Nephron (organoid): ENCODE results near the gene RHBDD2.
A peak's percentile ranks its signal among the peaks of the same experiment; 100 is the strongest.

Source experiments
- H3K27ac Mint-ChIP-seq, 3 experiments: 2 replicates each; pipeline ENCODE4 v1.8.0; 2020; ENCODE audit warnings: mixed read lengths in 3 of 3, mild to moderate bottlenecking in 2 of 3, moderate library complexity in 1 of 3
- H3K27me3 Mint-ChIP-seq: 2 replicates; pipeline ENCODE4 v1.8.0; 2021; ENCODE audit warnings: low read depth, mild to moderate bottlenecking, moderate library complexity, mixed read lengths
- H3K36me3 Mint-ChIP-seq: 2 replicates; pipeline ENCODE4 v1.8.0; 2020; ENCODE audit warnings: low read depth, mixed read lengths
- H3K4me1 Mint-ChIP-seq: 2 replicates; pipeline ENCODE4 v1.8.0; 2020; ENCODE audit warnings: mixed read lengths
- H3K4me3 Mint-ChIP-seq, 3 experiments: 2 replicates each; pipeline ENCODE4 v1.8.0; 2020; ENCODE audit warnings: mild to moderate bottlenecking in 3 of 3, mixed read lengths in 3 of 3, moderate library complexity in 2 of 3
- H3K9me3 Mint-ChIP-seq: 2 replicates; pipeline ENCODE4 v1.8.0; 2020; ENCODE audit warnings: mixed read lengths
- TF ChIP-seq, protein P1 (sequence below), 3 experiments: fragments of 200-600 bp; sonication (generic); IDR thresholded peaks; one replicate each; pipeline ENCODE4 v1.5.0; 2021; ENCODE audit warnings: antibody characterized with exemption in 3 of 3; ENCODE audit not compliant: unreplicated experiment in 3 of 3

RHBDD2 gene

DNA sequence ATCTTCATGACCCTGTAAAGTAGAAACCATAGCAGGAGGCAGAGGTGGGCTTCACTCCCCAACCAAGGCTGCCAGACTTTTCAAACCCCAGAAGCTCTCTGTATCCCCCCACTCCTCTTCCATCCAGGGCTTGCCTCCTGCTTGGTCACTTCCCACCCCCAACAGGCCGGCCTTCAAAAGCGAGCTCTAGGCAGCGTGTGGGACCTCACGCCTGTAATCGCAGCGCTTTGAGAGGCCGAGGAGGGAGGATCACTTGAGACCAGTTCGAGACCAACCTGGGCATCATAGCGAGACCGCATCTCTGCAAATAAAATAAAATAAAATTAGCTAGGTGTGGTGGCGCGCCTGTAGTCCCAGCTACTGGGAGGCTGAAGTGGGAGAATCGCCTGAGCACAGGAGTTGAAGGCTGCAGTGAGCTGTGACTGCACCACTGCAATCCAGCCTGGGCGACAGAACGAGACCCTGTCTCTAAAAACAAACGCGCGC, 35.4 kb downstream of the RHBDD2 start:
- no peaks in the 10 kb centered on the region for H3K36me3 Mint-ChIP-seq
- H3K4me1 Mint-ChIP-seq = peaks cover 12% of the 10 kb centered on the region
- H3K4me3 Mint-ChIP-seq = peak overlapping the region; percentile 88 to 93 (median 89)
- no peaks in the 10 kb centered on the region for H3K9me3 Mint-ChIP-seq
- TF ChIP-seq, protein P1, sequence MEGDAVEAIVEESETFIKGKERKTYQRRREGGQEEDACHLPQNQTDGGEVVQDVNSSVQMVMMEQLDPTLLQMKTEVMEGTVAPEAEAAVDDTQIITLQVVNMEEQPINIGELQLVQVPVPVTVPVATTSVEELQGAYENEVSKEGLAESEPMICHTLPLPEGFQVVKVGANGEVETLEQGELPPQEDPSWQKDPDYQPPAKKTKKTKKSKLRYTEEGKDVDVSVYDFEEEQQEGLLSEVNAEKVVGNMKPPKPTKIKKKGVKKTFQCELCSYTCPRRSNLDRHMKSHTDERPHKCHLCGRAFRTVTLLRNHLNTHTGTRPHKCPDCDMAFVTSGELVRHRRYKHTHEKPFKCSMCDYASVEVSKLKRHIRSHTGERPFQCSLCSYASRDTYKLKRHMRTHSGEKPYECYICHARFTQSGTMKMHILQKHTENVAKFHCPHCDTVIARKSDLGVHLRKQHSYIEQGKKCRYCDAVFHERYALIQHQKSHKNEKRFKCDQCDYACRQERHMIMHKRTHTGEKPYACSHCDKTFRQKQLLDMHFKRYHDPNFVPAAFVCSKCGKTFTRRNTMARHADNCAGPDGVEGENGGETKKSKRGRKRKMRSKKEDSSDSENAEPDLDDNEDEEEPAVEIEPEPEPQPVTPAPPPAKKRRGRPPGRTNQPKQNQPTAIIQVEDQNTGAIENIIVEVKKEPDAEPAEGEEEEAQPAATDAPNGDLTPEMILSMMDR (IDR thresholded peaks at IDR 0.05; ENCODE audit: unreplicated experiment in 3 of 3) = no peak
- no peaks in the 10 kb centered on the region for H3K27me3 Mint-ChIP-seq
- peak overlapping the region; percentile 54 to 90 (median 57) for H3K27ac Mint-ChIP-seq

DNA sequence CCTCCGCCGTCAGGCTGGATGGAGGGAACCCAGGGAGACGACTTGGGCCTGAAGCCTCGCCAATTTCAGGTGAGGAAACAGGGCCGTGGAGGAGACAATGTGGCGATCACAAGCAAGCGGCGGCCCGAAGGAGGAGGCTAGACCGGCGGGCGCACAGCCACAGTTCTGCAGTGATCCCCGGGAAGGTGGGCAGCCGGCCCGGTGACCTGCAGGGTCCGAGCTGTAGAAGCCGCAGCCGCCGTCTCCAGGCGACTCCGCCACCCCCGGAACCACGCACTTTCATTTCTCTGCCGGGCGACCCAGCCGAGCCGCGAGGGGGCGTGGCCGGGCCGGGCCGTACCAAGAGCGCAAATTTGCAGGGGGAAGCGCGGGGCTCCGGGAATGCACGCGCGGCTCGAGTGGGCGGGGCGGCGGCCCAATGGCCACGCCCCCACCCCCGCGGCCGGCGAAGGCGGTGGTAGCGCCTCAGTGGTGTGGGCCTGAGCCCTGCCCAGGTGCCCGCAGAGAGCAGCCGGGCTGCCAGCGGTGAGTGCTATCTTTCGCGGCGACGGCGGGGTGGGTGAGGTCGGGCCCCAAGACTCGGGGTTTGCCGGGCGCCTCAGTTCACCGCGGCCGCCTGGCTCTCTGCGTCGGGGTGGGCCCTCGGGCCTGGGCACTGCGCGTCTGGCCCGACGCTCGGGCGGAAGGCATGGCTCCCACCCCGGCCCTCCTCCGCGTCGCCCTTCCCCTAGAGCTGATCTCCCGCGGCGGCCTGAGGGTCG, 36.0 kb downstream of the RHBDD2 start, which contains the start of gene POR:
POR (plus strand) TSS at position 501 of the 761 bp plus-strand sequence. CDS start 38,847 bp downstream, outside the sequence.
- Mint-ChIP-seq H3K9me3 (no peaks in the 10 kb centered on the region), H3K27me3 (no peaks in the 10 kb centered on the region), H3K36me3 (no peaks in the 10 kb centered on the region), H3K4me1 (peaks cover 12% of the 10 kb centered on the region), H3K27ac (peak within 1 kb of the TSS; percentile 65 to 90 (median 70)), H3K4me3 (peak within 1 kb of the TSS; percentile 88 to 93 (median 89))
- TF ChIP-seq, protein P1 (IDR thresholded peaks at IDR 0.05; ENCODE audit: unreplicated experiment in 3 of 3) = no peak

GRCh38 chr7:75915416-75916156, 36.8 kb downstream of the RHBDD2 start:
- Mint-ChIP-seq H3K4me3 (peak overlapping the region; percentile 88 to 93 (median 89)), H3K36me3 (no peaks in the 10 kb centered on the region), H3K4me1 (peaks cover 15% of the 10 kb centered on the region), H3K27ac (peak overlapping the region; percentile 65 to 79 (median 70)), H3K9me3 (no peaks in the 10 kb centered on the region), H3K27me3 (no peaks in the 10 kb centered on the region)
- TF ChIP-seq, protein P1 (IDR thresholded peaks at IDR 0.05; ENCODE audit: unreplicated experiment in 3 of 3) = no peak

GRCh38 chr7:75916259-75916658, 37.4 kb downstream of the RHBDD2 start:
- no peaks in the 10 kb centered on the region for H3K27me3 Mint-ChIP-seq
- H3K4me1 Mint-ChIP-seq = peaks cover 22% of the 10 kb centered on the region
- no peaks in the 10 kb centered on the region for H3K36me3 Mint-ChIP-seq
- H3K4me3 Mint-ChIP-seq = peak overlapping the region; percentile 88 to 93 (median 89)
- no peaks in the 10 kb centered on the region for H3K9me3 Mint-ChIP-seq
- TF ChIP-seq, protein P1 (IDR thresholded peaks at IDR 0.05; ENCODE audit: unreplicated experiment in 3 of 3) = no peak
- H3K27ac Mint-ChIP-seq = no peak overlapping the region

DNA sequence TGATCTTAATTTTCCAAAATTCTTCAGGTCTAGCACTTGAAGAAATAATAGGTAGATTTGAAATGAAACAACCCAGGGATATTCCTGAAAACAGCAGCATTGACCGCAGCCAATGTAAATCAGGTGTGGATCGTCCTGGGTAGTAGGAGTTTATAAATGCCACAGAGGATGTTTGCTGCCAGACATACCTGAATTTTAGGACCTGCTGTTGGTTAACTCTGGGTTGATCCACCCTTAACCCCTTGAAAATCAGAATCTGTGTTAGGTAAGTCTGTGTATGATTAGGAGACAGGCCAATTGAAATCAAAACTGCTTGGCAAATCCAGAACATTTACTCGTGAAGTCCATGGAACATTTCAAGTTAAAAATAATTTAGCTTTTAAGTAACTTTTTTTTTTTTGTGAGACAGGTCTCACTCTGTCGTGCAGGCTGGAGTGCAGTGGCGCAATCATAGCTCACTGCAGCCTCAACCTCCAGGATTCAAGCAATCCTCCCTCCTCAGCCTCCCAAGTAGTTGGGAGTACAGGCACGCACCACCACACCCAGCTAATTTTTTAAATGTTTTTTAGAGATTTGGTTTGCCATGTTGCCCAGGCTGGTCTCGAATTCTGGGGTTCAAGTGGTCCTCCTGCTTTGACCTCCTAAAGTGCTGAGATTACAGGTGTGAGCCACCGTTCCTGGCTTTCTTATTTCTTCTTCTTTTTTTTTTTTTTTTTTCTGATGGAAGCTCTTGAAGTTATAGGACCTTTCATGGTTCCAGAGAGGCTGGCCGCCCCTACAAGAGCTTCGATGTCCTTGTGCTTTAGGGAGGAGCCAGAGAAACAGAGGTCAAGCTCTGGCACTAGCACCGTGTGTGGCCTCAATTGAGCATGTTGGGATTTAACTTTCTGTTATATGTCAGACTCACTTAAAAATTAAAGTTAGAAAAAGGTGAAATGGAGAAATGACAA, 38.1 kb downstream of the RHBDD2 start:
- Mint-ChIP-seq H3K4me1 (peaks cover 27% of the 10 kb centered on the region), H3K36me3 (no peaks in the 10 kb centered on the region), H3K4me3 (peak overlapping the region; percentile 88 to 93 (median 89)), H3K27ac (no peak overlapping the region), H3K27me3 (no peaks in the 10 kb centered on the region), H3K9me3 (no peaks in the 10 kb centered on the region)
- TF ChIP-seq, protein P1 (IDR thresholded peaks at IDR 0.05; ENCODE audit: unreplicated experiment in 3 of 3) = no peak
